T-helper 2 cell (primary cell): ENCODE data around the gene ARSJ.
A peak's percentile ranks its signal among the peaks of the same experiment; 100 is the strongest.

Experiments
- DNase-seq, 5 experiments: peaks; one replicate each; pipeline versions ENCODE4 v3.0.0 to v3.0.0-alpha.2; 2012 to 2022

The ARSJ gene

GRCh38 chr4:113893546-113893945 is 85.9 kb downstream of the ARSJ start:
- no peak for DNase-seq

DNA sequence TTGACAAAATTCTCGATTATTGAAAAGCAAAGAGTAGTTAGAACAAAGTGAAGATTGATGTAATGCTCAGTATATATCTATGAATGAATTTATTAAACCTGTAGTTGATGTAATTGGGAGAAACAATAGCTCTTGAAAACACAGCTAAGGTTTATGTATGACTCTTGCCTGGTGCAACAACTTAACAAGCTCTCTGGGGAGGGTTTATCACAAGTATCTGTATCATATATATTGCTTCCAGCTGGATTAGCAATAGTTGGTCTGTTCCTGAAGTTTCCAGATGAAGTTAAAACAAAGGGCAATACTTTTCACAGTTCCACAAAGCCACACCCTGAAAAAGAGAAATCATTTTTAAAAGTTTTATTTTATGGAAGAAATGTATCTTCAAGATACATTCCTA is 91.4 kb downstream of the ARSJ start:
- no peak for DNase-seq

- no peak for DNase-seq
Measured at GRCh38 chr4:113885291-113885690, 94.2 kb downstream of the ARSJ start.

DNA sequence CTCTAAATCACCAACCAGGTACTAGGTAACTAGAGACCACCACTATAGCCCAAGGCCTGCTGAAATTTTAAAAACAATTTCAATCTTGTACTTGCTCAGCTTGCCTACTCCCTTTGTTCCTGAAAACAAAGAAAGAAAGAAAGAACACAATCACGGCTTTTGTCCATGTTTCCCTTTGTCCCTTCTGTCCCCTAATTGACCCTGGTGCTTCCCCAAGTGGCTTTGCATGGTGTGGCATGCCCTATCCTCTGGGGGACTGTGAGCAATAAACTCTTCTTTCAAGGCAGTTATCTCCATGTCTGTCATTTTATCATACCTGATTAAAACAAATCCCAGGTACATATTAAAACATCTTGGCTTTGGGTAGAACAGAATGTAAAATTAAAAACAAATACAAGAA is 94.8 kb downstream of the ARSJ start:
- DNase-seq, result no peak

- no peak for DNase-seq
Measured at GRCh38 chr4:113882668-113883067, 96.8 kb downstream of the ARSJ start.

DNA sequence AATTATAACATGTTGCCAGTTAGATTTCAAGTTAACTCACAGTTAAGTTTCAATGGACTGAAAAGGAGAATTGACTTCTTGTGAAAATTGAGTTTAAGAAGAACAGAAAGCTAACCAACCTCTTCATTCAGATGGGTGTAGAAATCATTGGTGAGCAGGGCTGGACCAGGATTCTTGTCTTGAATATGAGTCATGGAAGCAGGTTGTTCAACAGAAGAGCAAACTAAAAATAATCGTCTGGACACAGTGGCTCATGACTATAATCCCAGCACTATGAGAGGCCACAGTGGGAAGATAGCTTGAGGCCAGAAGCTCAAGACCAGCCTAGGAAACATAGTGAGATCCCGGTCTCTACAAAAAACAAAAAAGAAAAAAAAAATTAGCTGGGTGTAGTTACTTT is 98.2 kb downstream of the ARSJ start:
- DNase-seq, result no peak

GRCh38 chr4:113880240-113881028 is 99.0 kb downstream of the ARSJ start:
- DNase-seq, result no peak

- DNase-seq, result no peak
Measured at GRCh38 chr4:113878668-113879067, 100.8 kb downstream of the ARSJ start.

DNA sequence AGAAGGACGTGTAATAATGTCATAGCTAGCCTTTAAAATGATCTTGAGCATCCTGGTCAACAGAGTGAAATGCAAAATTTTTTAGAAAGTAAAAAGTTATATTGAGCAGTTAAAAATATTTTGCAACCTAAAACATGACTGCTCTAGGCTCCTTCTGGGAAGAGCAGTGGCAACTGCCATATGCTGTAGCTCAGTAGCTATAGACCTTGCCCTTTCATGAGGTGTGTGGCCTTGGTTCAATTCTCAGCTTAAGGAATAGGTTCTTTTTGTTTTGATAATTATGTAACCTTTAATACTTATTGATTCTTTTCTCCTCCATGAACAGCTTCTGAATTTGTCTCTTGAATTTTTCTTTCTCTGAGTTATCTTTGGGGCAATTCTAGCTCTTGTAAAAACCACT is 105.0 kb downstream of the ARSJ start:
- no peak for DNase-seq

DNA sequence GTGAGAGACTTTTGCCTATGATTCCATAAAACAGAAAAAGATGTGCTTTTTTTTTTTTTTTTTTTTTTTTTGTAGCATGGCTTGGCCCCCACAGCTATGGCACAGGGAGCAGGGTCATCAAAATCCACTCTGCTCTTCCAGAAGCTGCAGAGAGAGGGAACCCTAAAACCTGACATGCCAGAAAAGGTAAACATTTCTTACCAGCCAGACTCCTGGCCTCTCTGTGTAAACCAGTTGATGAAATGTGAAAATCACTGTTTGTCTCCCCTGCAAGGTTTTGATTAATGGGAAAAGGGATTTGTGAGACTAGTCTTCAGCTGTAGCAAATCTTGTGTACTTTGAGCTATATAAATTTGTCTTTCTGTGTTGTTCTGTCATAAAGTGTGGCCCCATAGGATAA is 105.9 kb downstream of the ARSJ start:
- DNase-seq, result no peak

DNA sequence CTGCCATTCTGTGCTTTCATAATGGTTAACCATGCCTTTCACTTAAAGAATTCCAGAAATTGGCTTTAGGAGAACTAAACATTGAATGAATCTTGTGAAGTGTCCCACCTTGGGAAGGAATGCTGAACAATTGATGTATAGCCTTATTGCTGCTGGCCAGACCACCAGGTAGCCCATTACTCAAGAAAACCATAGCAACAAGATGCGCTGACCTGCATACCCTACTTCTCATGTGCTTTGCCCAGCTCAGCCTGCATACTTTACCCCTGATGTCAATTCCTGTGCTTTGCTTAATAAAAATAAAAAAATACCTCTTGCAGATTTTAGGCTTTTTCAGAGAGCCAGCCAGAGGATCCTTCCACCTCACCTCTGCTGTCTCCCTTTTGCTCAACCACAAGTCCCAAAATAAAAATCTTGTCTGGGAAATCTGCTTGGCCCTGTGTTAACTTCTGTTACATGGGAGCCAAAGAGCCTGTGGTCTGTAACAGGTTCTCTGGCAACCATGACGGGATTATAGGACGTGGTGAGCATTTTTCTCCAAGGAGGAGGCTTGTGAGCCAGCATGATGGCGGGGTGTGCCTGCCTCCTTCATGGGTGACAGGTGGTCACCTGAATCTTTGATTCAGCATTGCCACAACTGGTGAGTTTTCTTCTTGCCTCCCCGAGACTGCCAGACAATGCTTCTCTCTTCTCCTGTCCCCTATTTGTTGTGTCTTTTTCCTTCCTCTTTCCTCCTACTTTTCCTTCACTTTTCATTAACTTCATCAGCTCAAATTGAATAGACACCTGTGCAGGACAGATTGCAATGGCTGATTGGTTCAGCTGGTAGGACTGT is 106.8 kb downstream of the ARSJ start:
- DNase-seq, result no peak

DNA sequence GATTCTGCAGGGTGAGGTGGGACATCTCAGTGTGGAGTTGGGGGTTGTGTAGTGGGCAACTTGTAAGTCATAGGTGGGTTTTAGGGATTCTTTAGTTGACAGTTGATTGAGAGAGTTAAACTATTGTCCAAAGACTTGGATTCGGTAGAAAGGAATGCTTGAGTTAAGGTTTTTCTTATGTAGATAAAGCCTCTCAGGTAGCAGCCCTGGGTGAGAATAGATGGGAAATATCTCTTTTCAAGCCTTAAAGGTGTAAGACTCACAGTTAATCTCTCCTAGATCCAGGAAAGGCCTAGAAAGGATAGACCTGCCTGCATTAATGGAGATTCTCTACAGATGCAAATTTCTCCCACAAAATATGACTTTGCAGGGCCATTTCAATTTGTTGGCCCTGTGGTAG is 108.4 kb downstream of the ARSJ start:
- DNase-seq, result no peak

DNA sequence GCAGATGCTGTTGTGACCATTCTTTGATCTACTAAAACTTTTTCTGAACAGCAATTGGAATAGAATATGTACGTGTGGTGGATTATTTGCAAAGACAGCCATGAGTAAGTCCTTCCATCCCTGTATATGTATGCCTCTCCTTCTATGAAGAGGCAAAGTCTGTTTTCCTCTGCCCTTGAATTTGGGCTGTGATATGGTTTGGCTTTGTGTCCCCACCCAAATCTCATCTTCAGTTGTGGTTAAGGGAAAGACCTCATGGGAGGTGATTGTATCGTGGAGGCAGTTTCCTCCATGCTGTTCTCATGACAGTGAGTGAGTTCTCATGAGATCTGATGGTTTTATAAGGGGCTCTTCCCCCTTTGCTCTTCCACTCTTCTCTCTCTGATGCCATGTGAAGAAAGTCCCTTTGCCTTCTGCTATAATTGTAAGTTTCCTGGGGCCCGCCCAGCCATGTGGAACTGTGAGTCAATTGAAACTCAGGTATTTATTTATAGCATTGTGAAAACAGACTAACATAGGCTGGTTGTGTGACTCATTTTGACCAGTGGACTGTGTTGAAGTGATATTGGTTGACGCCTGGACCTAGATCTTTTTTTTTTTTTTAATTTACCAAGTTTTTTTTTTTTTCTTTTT is 109.6 kb downstream of the ARSJ start:
- peak in 2 of 5 experiments; percentile 17 to 19 for DNase-seq

GRCh38 chr4:113866611-113867010 is 112.8 kb downstream of the ARSJ start:
- no peak for DNase-seq

GRCh38 chr4:113858924-113859323 is 120.5 kb downstream of the ARSJ start:
- no peak for DNase-seq

GRCh38 chr4:113851816-113852215 is 127.6 kb downstream of the ARSJ start:
- DNase-seq, result no peak
